C4-2B (cell line): Measurements from ENCODE around the gene RASEF.

Experiments used
- CTCF ChIP-seq: fragments of 450-650 bp; conservative IDR thresholded peaks from 2 replicates; pipeline ENCODE4 v1.5.1; 2017; ENCODE audit warnings: mild to moderate bottlenecking
- ZFX ChIP-seq: fragments of 450-650 bp; IDR thresholded peaks from 2 replicates; pipeline ENCODE4 v1.6.1; 2017

DNA sequence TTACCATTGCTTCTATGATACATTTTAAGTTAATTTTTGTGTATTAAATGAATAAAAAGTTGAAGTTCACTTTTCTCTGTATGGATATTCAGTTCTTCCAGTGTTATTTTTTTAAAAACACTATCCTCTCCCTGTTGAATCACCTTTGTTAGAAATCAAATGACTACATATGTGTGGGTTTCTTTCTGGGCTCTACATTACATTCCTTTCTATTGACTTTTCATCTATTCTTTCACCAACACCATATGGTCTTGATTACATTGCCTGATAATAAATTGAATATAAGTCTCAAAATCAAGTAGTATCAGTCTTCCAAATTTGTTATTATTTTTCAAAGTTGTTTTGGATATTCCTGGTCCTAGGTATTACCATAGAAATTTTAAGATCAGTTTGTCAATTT is 7.3 kb upstream of the RASEF start:
- TF ChIP-seq CTCF (no peak), ZFX (no peak)
